T-helper 9 cell (primary cell): ENCODE measurements around the gene SPAG16.
"Not testable (repeated sequence)": the region's sequence is repeated elsewhere in the genome, so short reads cannot be mapped to it uniquely, and the experiment has no call there.

Source experiments
- DNase-seq: peaks from one replicate; pipeline ENCODE4 v3.0.0-alpha.2; 2020

SPAG16 gene

GRCh38 chr2:213847316-213847715 is 563.1 kb downstream of the SPAG16 start:
- DNase-seq, result no peak

- no peak for DNase-seq
Measured at GRCh38 chr2:213848631-213849030, 564.4 kb downstream of the SPAG16 start.

GRCh38 chr2:213861638-213862037 is 577.4 kb downstream of the SPAG16 start:
- no peak for DNase-seq

GRCh38 chr2:213862407-213863076 is 578.3 kb downstream of the SPAG16 start:
- no peak for DNase-seq

GRCh38 chr2:213863541-213863940 is 579.3 kb downstream of the SPAG16 start:
- DNase-seq, result no peak

GRCh38 chr2:213868526-213868925 is 584.3 kb downstream of the SPAG16 start:
- no peak for DNase-seq

- DNase-seq, result no peak
Measured at GRCh38 chr2:213885485-213885884, 601.2 kb downstream of the SPAG16 start.

GRCh38 chr2:213914510-213914909 is 630.2 kb downstream of the SPAG16 start:
- DNase-seq, result no peak

- no peak for DNase-seq
Measured at GRCh38 chr2:213920014-213920413, 635.8 kb downstream of the SPAG16 start.

GRCh38 chr2:213923543-213923942 is 639.3 kb downstream of the SPAG16 start:
- no peak for DNase-seq

GRCh38 chr2:213934560-213934959 is 650.3 kb downstream of the SPAG16 start:
- no peak for DNase-seq

- DNase-seq, result no peak
Measured at GRCh38 chr2:213958086-213958485, 673.8 kb downstream of the SPAG16 start.

GRCh38 chr2:213959589-213959988 is 675.3 kb downstream of the SPAG16 start:
- no peak for DNase-seq

- no peak for DNase-seq
Measured at GRCh38 chr2:213971536-213971935, 687.3 kb downstream of the SPAG16 start.

- no peak for DNase-seq
Measured at GRCh38 chr2:213980883-213981282, 696.6 kb downstream of the SPAG16 start.

- no peak for DNase-seq
Measured at GRCh38 chr2:213989207-213989606, 704.9 kb downstream of the SPAG16 start.

- no peak for DNase-seq
Measured at GRCh38 chr2:213991453-213992108, 707.3 kb downstream of the SPAG16 start.

- no peak for DNase-seq
Measured at GRCh38 chr2:213995400-213996105, 711.3 kb downstream of the SPAG16 start.

- not testable (repeated sequence) for DNase-seq
Measured at GRCh38 chr2:213998976-213999375, 714.7 kb downstream of the SPAG16 start.

GRCh38 chr2:214004463-214004862 is 720.2 kb downstream of the SPAG16 start:
- no peak for DNase-seq

GRCh38 chr2:214005337-214005736 is 721.1 kb downstream of the SPAG16 start:
- no peak for DNase-seq

GRCh38 chr2:214006601-214007000 is 722.3 kb downstream of the SPAG16 start:
- DNase-seq, result no peak

GRCh38 chr2:214011676-214012075 is 727.4 kb downstream of the SPAG16 start:
- no peak for DNase-seq
